Measurements from ENCODE around the gene RGL4. TPM values are rescaled to one million over a fixed set of nuclear protein-coding genes. Genes with fewer than 3 reads are reported as not detected.
"Not testable (repeated sequence)": the region's sequence is repeated elsewhere in the genome, so short reads cannot be mapped to it uniquely, and the experiment has no call there.

Gene RGL4
- total and polyA plus RNA-seq, 8 donors, result 0.15 to 5.8 (median 4.4) TPM

DNA sequence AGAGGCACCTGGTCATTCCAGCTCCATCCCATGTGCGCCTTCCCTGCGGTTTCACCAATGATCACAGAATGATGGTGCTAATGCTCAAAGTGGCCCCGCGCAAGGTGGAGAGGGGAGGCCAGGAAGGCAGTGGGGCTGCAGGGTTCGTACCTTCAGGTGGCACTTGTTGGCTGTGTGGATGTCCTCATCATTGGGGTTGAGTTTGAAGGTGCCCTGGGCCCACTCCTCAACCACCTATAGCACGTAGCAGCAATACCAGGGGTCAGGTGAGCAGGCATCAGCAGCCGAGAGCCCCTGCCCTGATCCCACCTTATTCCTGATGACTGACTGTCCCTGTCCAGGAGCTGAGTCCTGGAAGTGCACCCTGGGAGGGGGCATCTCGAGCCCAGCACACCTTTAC is 38.1 kb upstream of the RGL4 start:
- TF ChIP-seq, protein P1, sequence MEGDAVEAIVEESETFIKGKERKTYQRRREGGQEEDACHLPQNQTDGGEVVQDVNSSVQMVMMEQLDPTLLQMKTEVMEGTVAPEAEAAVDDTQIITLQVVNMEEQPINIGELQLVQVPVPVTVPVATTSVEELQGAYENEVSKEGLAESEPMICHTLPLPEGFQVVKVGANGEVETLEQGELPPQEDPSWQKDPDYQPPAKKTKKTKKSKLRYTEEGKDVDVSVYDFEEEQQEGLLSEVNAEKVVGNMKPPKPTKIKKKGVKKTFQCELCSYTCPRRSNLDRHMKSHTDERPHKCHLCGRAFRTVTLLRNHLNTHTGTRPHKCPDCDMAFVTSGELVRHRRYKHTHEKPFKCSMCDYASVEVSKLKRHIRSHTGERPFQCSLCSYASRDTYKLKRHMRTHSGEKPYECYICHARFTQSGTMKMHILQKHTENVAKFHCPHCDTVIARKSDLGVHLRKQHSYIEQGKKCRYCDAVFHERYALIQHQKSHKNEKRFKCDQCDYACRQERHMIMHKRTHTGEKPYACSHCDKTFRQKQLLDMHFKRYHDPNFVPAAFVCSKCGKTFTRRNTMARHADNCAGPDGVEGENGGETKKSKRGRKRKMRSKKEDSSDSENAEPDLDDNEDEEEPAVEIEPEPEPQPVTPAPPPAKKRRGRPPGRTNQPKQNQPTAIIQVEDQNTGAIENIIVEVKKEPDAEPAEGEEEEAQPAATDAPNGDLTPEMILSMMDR (IDR thresholded peaks at IDR 0.05), result no peak
- Histone ChIP-seq H3K27ac (no peak overlapping the region), H3K36me3 (peaks cover 0 to 51% of the 10 kb centered on the region in 2 donors), H3K27me3 (no peaks in the 10 kb centered on the region), H3K4me1 (no peaks in the 10 kb centered on the region), H3K9me3 (no peaks in the 10 kb centered on the region), H3K4me3 (no peak overlapping the region)
- no peak for ATAC-seq
- intact Hi-C loops (cut with DNase I), result no loop called here
- no peak for DNase-seq

DNA sequence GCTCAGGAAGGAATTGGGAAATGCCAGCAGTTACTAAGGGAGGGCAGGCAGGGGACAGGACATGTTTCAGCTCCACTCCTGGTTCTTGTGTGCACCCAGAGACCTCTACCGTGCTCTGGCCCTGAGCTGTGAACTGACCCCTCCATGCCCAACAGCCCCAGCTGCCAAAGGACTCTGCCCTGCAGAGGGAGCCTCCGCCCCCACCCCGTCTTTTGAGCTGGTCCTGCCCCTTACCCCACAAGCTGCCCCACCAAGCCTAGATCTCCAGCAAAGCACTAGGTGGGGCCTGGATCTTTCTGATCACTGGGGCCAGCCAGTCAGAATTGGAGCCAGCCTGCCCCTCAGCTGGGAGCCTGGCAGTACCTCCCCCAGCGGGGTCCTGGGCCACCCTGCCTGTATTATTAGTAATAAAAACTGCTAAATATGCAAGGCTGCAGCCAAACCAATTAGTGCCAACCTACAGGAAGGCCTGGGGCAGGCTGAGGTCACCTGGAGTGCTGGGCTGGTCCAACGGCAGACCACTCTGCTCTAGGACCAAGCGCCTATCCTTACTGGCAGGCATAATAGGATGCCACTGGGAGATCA is 34.8 kb upstream of the RGL4 start:
- ATAC-seq (no peak), DNase-seq (no peak)
- Histone ChIP-seq H3K27ac (no peak overlapping the region), H3K4me1 (no peaks in the 10 kb centered on the region), H3K27me3 (no peaks in the 10 kb centered on the region), H3K36me3 (peaks cover 0 to 73% of the 10 kb centered on the region in 2 donors), H3K4me3 (no peak overlapping the region), H3K9me3 (no peaks in the 10 kb centered on the region)
- intact Hi-C loops (cut with DNase I), result no loop called here
- TF ChIP-seq, protein P1 (IDR thresholded peaks at IDR 0.05), result no peak

DNA sequence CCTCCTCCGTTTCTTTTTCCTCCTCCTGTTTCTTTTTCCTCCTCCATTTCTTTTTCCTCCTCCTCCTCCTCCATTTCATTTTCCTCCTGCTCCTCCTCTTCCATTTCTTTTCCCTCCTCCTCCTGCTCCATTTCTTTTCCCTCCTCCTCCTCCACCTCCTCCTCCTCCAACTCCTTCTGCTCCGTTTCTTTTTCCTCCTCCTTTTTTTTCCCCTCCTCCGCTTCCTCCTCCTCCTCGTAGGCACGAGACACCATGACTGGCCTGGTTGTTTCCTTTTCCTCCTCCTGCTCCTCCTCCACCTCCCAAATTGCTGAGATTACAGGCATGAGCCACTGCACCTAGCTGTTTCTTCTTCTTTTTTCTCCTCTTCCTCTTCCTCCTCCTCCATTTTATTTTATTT is 33.1 kb upstream of the RGL4 start:
- no peak for ATAC-seq
- DNase-seq, result no peak
- no peak overlapping the region for H3K27ac ChIP-seq
- no peak overlapping the region for H3K4me3 ChIP-seq
- TF ChIP-seq, protein P1 (IDR thresholded peaks at IDR 0.05), result no peak
- H3K4me1 ChIP-seq, result no peaks in the 10 kb centered on the region
- H3K27me3 ChIP-seq, result no peaks in the 10 kb centered on the region
- intact Hi-C loops (cut with DNase I), result no loop called here
- H3K36me3 ChIP-seq, result peaks cover 0 to 74% of the 10 kb centered on the region in 2 donors
- no peaks in the 10 kb centered on the region for H3K9me3 ChIP-seq

DNA sequence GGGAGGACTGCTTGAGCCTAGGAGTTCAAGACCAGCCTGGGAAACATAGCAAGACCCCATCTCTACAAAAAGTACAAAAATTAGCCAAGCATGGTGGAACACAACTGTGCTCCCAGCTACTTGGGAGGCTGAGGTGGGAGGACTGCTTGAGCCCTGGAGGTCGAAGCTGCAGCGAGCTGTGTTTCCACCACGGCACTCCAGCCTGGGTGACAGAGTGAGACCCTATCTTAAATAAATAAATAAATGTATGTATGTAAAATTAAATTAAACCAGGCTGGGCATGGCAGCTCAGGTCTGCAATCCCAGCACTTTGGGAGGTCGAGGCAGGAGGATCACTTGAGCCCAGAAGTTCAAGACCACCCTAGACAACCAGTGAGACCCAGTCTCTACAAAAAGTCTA is 30.4 kb upstream of the RGL4 start:
- H3K27ac ChIP-seq; H3K4me3 ChIP-seq; H3K9me3 ChIP-seq; H3K27me3 ChIP-seq; H3K4me1 ChIP-seq; ATAC-seq; intact Hi-C loops (cut with DNase I): not testable (repeated sequence)
- H3K36me3 ChIP-seq, result peaks cover 0 to 67% of the 10 kb centered on the region in 2 donors
- DNase-seq, result peak in 1 of 4 donors; percentile 12

DNA sequence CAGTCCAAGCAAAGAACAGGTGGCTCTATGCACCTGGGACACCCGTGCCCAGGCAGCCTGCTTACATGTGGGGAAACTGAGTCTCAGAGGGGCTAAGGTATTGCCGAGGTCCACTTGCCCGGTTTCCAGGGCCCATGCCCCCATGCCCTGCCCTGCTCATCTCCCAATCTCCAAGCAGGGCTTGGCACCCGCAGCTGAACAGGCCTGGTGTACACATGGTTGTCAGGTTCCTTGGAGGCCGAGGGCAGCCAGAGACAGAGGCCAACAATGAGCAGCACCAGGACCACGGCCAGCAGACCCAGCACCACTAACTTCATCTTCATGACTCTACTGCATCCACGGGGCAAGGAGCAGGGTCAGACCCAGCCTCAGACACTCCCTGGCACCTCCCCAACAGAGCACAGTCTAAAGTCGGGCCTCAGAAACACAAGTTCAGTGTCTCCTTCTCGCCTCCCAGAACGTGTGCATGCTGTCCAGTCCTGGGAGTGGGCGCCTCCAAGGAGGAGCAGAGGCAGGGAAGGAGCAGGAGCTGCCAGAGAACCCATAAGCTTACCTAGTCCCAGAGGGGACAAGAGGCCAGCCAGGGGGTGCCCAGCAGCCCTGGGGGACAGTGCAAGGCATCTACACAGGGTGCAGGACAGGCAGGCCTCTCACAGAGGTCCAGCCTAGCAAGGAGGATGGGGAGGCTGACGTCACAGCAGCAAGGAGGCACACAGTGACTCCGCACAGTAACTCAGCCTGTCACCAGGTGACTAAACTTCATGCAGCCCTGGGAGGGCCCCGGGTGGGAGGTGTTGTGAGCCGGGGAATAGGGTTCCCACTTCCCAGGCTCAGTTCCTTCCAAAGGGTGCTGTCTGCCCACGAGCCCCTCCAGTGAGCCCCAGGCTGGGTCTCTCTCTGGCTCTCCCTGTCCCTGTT is 20.2 kb upstream of the RGL4 start:
- ATAC-seq (no peak), DNase-seq (peak in 1 of 4 donors; percentile 63)
- Histone ChIP-seq H3K27ac (no peak overlapping the region), H3K27me3 (no peaks in the 10 kb centered on the region), H3K4me3 (no peak overlapping the region), H3K36me3 (peaks cover 0 to 11% of the 10 kb centered on the region in 2 donors), H3K9me3 (no peaks in the 10 kb centered on the region), H3K4me1 (peaks cover 0 to 3% of the 10 kb centered on the region in 2 donors)
- TF ChIP-seq, protein P1 (IDR thresholded peaks at IDR 0.05), result no peak
- intact Hi-C loops (cut with DNase I), result no loop called here

DNA sequence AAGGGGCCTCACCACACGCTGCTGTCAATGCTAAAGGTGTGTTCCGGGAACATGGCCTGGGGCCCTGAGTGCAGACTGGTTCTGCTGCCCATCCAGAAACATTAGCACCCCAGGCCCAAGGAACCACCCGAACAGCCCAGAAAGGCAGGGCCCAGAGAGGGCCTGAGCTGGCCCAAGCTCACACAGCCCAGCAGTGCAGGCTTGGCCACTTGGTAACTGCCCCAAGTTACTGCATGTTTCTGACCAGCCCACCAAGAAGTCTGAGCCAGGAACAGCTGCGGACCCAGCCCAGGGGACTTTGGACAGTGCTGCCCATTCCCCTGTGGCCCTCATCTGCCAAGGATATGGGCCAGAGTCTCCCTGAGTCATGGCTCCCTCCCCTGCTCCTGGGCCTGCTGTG is 19.4 kb upstream of the RGL4 start:
- H3K9me3 ChIP-seq; ATAC-seq; H3K4me3 ChIP-seq; H3K27me3 ChIP-seq; intact Hi-C loops (cut with DNase I); H3K27ac ChIP-seq: not testable (repeated sequence)
- peak in 1 of 4 donors; percentile 2 for DNase-seq
- Histone ChIP-seq H3K4me1 (peaks cover 0 to 11% of the 10 kb centered on the region in 2 donors), H3K36me3 (peaks cover 0 to 11% of the 10 kb centered on the region in 2 donors)

DNA sequence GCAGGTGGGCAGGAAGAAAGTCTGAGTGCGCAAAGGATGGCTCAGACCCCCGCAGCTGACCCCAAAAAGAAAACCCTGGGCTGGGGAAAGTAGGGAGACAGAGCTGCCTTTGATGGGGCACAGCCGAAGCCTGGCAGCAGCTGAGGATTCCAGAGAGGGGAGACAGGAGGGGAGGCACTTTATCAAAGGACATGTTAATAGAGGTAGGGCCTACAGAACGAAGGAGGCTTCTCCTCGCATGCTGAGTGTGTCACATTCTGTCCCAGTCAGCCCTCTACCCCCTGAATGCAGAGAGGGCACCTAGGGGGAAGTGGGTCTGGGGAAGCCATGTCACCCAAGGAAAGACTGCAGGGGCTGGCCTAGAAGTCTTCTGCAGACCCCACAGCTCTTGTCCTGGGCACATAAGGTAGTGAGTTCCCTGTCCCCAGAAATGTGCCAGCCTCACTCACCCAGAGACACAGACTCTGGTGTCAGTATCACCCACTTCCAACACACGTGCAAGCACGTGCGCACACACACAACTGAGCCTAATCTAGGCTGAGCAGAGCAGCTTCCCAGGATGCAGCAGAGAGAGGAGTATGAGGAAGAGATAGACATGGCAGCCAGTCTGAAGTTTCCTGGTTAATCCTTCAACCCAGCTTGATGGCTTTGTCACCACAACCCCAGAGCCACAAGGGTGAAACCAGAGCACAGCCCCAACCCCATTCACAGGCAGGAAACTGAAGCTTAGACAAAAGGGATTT is 18.3 kb upstream of the RGL4 start:
- DNase-seq, result peak in 1 of 4 donors; percentile 14
- not testable (repeated sequence) for ATAC-seq
- H3K27ac ChIP-seq, result peak overlapping the region in 1 of 2 donors; percentile 55

More for the DNA sequence above, 18.3 kb upstream of the RGL4 start:
- H3K4me3 ChIP-seq; H3K9me3 ChIP-seq; intact Hi-C loops (cut with DNase I); H3K27me3 ChIP-seq: not testable (repeated sequence)
- peaks cover 0 to 13% of the 10 kb centered on the region in 2 donors for H3K4me1 ChIP-seq
- peaks cover 0 to 11% of the 10 kb centered on the region in 2 donors for H3K36me3 ChIP-seq
